Measurements from ENCODE around the gene GGTLC2.
"Not testable (repeated sequence)": the region's sequence is repeated elsewhere in the genome, so short reads cannot be mapped to it uniquely, and the experiment has no call there.

The GGTLC2 gene

GRCh38 chr22:22642255-22642654 lies 2.2 kb upstream of the GGTLC2 start:
- not testable (repeated sequence) for DNase-seq

- not testable (repeated sequence) for DNase-seq
Observed at GRCh38 chr22:22645969-22646368, 1.6 kb downstream of the GGTLC2 start.

- not testable (repeated sequence) for DNase-seq
Observed at GRCh38 chr22:22647952-22648351, 3.5 kb downstream of the GGTLC2 start.

GRCh38 chr22:22648863-22649536 lies 4.6 kb downstream of the GGTLC2 start:
- DNase-seq: not testable (repeated sequence)

GRCh38 chr22:22649761-22650160 lies 5.3 kb downstream of the GGTLC2 start:
- not testable (repeated sequence) for DNase-seq

GRCh38 chr22:22650398-22650797 lies 6.0 kb downstream of the GGTLC2 start:
- DNase-seq: not testable (repeated sequence)

GRCh38 chr22:22650803-22651515 lies 6.5 kb downstream of the GGTLC2 start:
- not testable (repeated sequence) for DNase-seq

GRCh38 chr22:22651593-22651992 lies 7.2 kb downstream of the GGTLC2 start:
- DNase-seq: not testable (repeated sequence)

GRCh38 chr22:22652102-22652501 lies 7.7 kb downstream of the GGTLC2 start:
- not testable (repeated sequence) for DNase-seq

GRCh38 chr22:22652573-22652972 lies 8.2 kb downstream of the GGTLC2 start:
- DNase-seq: not testable (repeated sequence)

GRCh38 chr22:22653677-22654381 lies 9.4 kb downstream of the GGTLC2 start:
- DNase-seq: not testable (repeated sequence)

- no peak for DNase-seq
Observed at GRCh38 chr22:22655452-22656290, 11.3 kb downstream of the GGTLC2 start.

- no peak for DNase-seq
Observed at GRCh38 chr22:22657712-22658111, 13.3 kb downstream of the GGTLC2 start.

GRCh38 chr22:22661275-22661674 lies 16.9 kb downstream of the GGTLC2 start:
- no peak for DNase-seq

- no peak for DNase-seq
Observed at GRCh38 chr22:22662095-22662494, 17.7 kb downstream of the GGTLC2 start.

GRCh38 chr22:22663861-22664800 lies 19.7 kb downstream of the GGTLC2 start:
- DNase-seq: no peak

GRCh38 chr22:22666307-22667091 lies 22.1 kb downstream of the GGTLC2 start:
- peak; percentile 29 for DNase-seq

- DNase-seq: no peak
Observed at GRCh38 chr22:22667966-22668880, 23.8 kb downstream of the GGTLC2 start.

GRCh38 chr22:22669093-22669492 lies 24.7 kb downstream of the GGTLC2 start:
- DNase-seq: no peak

Measured in activated CD4-positive, alpha-beta T cell treated with anti-CD3 and anti-CD28 coated beads, Interleukin-2, amount 50 U/mL, for 16 hours (primary cell).